Breast epithelium (tissue), 4 donors: ENCODE results near the gene ARMCX6. TPM values are rescaled to one million over a fixed set of nuclear protein-coding genes. Genes with fewer than 3 reads are reported as not detected.

Source experiments
- DNase-seq, 2 donors: peaks; one replicate each; pipeline ENCODE4 v3.0.0-alpha.2; 2019; ENCODE audit warnings: low spot score in 2 of 2
- H3K27ac ChIP-seq, 2 donors: fragments of 200-600 bp; sonication (generic) in 1 of 2; one replicate each; pipeline ENCODE4 v1.5.1; 2016 to 2019; ENCODE audit warnings: mild to moderate bottlenecking in 1 of 2
- H3K27me3 ChIP-seq, 2 donors: fragments of 200-600 bp; sonication (generic) in 1 of 2; one replicate each; pipeline versions ENCODE4 v1.5.1 to v1.6.0; 2017 to 2019; ENCODE audit warnings: control low read depth in 1 of 2, mild to moderate bottlenecking in 1 of 2
- H3K36me3 ChIP-seq: fragments of 200-600 bp; one replicate; pipeline ENCODE4 v1.5.1; 2019
- H3K4me1 ChIP-seq, 2 donors: fragments of 200-600 bp; sonication (generic); one replicate each; pipeline ENCODE4 v1.5.1; 2016 to 2019; ENCODE audit warnings: control low read depth in 1 of 2
- H3K4me3 ChIP-seq, 3 donors: fragments of 200-600 bp; sonication (generic); 1 replicate in 2 of 3; 2 replicates in 1 of 3; pipeline ENCODE4 v1.5.1; 2016 to 2019; ENCODE audit warnings: mild to moderate bottlenecking in 3 of 3, moderate library complexity in 2 of 3
- H3K9me3 ChIP-seq, 2 donors: fragments of 200-600 bp; sonication (generic) in 1 of 2; one replicate each; pipeline ENCODE4 v1.5.1; 2016 to 2019; ENCODE audit warnings: control low read depth in 1 of 2
- POLR2A ChIP-seq: fragments of 450-650 bp; IDR thresholded peaks from one replicate; pipeline ENCODE4 v1.6.1; 2016; ENCODE audit warnings: antibody characterized with exemption, mild to moderate bottlenecking, moderate library complexity
- POLR2AphosphoS5 ChIP-seq, 3 donors: sonication (generic); formaldehyde crosslinking; IDR thresholded peaks; one replicate each; pipeline ENCODE4 v1.6.1; 2017; ENCODE audit warnings: antibody characterized with exemption in 3 of 3
- intact Hi-C: fragments of 100-400 bp; cut with DNase I; formaldehyde crosslinking; loops from one replicate; pipeline ENCODE4 v1.15.1; 2023; ENCODE audit warnings: low total_unique reads
- total RNA-seq, 3 donors: library from RNA; depleted of rRNA; stranded (reverse); fragments of >200 nt; gene quantifications; one replicate each; pipeline ENCODE4 v1.1.0, GENCODE V29; 2016
- TF ChIP-seq, protein P1 (sequence below), 3 donors: fragments of 450-650 bp; IDR thresholded peaks; one replicate each; pipeline ENCODE4 v1.5.1; 2016 to 2017; ENCODE audit warnings: antibody characterized with exemption in 3 of 3, mild to moderate bottlenecking in 3 of 3, moderate library complexity in 3 of 3

ARMCX6 gene
- 10 to 100 TPM in 2 of 3 donors, 1 to 10 TPM in 1; 9.9 to 39.2 (median 23.6) TPM for total RNA-seq

DNA sequence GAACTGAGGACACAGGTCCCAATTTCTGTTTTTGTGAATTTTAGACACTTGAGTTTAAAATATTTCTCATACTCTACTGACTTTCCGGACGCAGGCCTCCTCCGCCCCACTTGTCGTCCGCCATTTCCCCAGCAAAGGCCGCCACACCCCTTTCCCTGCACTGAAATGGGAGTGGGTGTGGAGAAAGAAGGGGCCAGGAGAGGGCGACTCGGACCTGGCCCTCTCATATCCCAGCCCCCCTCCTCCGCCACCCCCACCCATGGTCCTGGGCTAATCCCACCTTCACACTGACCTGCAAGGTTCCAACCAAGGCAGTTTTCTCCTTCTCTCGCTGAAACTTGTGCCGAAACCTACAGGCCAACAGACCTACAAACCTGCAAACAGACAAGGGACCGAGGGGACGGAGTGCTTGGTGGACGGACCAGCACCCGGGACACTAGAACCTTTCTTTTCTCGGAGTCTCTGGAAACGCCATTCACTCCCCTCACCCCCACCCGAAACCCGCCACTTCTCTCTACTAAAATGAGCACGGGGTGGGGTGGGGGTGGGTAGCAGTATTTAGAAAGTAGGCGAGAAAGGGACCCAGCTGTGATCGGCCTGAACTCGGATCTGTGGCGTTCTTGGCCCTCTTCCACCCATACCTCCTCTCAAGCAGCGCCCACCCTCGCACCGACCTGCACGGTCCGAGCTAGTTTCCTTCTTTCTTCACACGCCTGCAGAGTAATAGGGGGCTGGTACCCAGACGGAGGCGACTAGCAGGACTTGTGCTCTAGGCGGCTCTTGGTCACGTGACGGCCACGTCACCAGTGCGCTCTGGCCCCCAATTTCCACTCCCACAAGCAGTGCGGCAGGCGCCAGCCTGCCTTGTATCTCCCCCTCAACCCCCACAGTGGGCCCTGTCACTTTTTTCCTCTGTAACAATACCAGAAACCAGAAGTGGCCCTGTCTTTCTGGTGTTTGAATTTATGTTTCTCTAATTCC lies at the start of gene ARMCX6:
Gene ARMCX6 (minus strand): TSS at position 790 of the 981 bp plus-strand sequence. CDS start 1,380 bp downstream, outside the sequence.
- peak within 1 kb of the TSS; percentile 55 to 73 (median 65) for H3K4me3 ChIP-seq
- peak within 1 kb of the TSS; percentile 83 to 88 for H3K27ac ChIP-seq
- peak; percentile 69 to 74 for DNase-seq
- no peaks in the 10 kb centered on the region for H3K36me3 ChIP-seq
- H3K4me1 ChIP-seq = no peaks in the 10 kb centered on the region
- intact Hi-C loops = no loop called here
- no peaks in the 10 kb centered on the region for H3K9me3 ChIP-seq
- peaks cover 0 to 9% of the 10 kb centered on the region in 2 donors for H3K27me3 ChIP-seq
- TF ChIP-seq, protein P1, sequence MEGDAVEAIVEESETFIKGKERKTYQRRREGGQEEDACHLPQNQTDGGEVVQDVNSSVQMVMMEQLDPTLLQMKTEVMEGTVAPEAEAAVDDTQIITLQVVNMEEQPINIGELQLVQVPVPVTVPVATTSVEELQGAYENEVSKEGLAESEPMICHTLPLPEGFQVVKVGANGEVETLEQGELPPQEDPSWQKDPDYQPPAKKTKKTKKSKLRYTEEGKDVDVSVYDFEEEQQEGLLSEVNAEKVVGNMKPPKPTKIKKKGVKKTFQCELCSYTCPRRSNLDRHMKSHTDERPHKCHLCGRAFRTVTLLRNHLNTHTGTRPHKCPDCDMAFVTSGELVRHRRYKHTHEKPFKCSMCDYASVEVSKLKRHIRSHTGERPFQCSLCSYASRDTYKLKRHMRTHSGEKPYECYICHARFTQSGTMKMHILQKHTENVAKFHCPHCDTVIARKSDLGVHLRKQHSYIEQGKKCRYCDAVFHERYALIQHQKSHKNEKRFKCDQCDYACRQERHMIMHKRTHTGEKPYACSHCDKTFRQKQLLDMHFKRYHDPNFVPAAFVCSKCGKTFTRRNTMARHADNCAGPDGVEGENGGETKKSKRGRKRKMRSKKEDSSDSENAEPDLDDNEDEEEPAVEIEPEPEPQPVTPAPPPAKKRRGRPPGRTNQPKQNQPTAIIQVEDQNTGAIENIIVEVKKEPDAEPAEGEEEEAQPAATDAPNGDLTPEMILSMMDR (IDR thresholded peaks at IDR 0.05) = peak in 1 of 3 donors; percentile 12
- TF ChIP-seq POLR2A (no peak), POLR2AphosphoS5 (IDR thresholded peaks at IDR 0.05) (peak in 1 of 3 donors; percentile 57)

DNA sequence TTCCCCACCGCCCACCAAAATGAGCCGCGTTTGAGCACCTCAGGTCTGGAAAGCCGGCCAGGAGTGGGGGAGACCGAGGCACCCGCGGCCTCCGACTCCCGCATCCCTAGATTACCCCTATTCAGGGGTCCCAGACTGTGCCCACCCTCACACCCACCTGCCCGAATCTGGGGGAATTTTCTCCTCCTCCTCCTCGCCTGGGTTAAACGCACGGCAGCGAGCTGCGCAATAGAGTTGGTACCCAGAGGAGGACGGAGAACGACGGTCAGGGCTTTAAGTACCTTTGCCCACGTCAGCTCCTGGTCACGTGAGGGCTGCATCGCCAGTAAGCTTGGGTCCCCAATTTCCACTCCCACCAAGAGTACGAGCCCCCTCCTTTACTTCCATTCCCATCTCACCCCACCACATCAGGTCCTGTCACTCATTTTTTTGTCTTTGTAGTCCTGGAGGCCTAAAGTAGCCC lies 41.8 kb upstream of the ARMCX6 start, which contains the start of gene ARMCX2:
Gene ARMCX2 (minus strand): TSS at position 250 of the 463 bp plus-strand sequence. CDS start 2,262 bp downstream, outside the sequence.
- intact Hi-C loops = no loop called here
- Histone ChIP-seq H3K4me1 (no peaks in the 10 kb centered on the region), H3K9me3 (no peaks in the 10 kb centered on the region), H3K27me3 (peaks cover 0 to 53% of the 10 kb centered on the region in 2 donors), H3K4me3 (peak within 1 kb of the TSS; percentile 55 to 79 (median 63)), H3K27ac (peak within 1 kb of the TSS; percentile 77 to 93), H3K36me3 (no peaks in the 10 kb centered on the region)
- TF ChIP-seq, protein P1 (IDR thresholded peaks at IDR 0.05) = no peak
- TF ChIP-seq POLR2A (peak; percentile 35), POLR2AphosphoS5 (IDR thresholded peaks at IDR 0.05) (peak; percentile 72 to 85 (median 73))
- DNase-seq = peak in 1 of 2 donors; percentile 40

DNA sequence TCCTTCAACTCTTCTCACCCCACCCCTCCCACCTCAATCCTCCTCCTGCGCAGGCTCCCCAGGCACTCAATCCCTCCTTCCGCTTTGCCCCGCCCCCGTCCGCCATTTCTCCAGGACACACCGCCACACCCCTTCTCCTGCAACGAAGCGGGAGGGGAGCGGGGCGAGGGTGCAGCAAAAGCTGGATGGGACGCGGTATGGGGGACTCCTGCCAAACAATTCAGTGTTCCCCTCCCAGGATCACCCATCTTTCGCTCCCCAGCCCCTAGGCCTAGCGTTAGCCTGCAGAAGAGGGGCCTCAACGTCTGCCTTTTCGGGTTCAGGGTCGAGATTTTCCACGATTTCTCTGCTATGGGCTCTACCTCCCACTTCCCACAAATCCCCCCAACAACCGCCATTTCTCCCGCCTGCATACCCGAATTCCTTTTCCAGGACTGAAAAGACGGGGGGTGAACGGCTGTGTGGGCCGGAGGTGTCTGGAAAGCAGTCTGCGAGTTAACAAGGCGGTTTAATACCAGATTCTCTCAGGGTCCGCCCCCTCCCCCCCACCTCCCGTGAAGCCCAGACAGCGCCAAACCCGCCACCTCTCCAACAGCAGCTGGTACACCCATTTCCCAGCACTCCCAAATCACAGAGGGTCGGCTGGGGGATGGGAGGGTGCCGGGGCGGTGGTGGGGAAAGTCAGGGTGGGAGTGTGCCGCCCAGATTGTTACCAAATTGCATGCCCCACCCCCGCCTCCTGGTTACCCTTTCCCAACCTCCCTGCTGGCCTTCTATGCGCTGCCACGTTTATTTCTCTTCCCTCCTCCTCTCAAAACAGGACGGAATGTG lies 41.1 kb upstream of the ARMCX6 start:
- Histone ChIP-seq H3K9me3 (no peaks in the 10 kb centered on the region), H3K4me1 (no peaks in the 10 kb centered on the region), H3K27me3 (peaks cover 0 to 45% of the 10 kb centered on the region in 2 donors), H3K4me3 (peak overlapping the region; percentile 55 to 79 (median 63)), H3K27ac (peak overlapping the region; percentile 77 to 93), H3K36me3 (no peaks in the 10 kb centered on the region)
- DNase-seq = peak; percentile 62 to 70
- intact Hi-C loops = no loop called here
- TF ChIP-seq POLR2AphosphoS5 (IDR thresholded peaks at IDR 0.05) = peak in 1 of 3 donors; percentile 57
- TF ChIP-seq, protein P1 (IDR thresholded peaks at IDR 0.05) = no peak

DNA sequence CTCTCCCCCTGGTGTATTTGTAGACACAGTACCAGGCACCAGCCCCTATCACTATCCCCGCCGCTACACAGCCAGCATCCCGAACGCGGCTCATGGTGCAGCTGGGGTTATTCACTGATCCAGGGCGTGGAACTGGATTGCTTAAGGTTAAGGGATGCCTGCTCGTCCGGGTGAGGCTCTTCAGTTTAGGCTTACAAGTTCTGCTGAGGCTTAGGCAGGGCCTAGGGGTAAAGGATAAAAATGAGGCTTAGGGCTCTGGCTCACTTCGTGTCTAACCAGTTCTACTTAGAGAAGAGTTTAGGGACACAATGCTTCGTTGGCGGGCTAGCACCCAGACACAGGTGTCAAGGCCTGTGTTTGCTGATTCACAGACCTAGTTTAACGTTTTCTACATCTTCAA lies 39.7 kb upstream of the ARMCX6 start:
- intact Hi-C loops = no loop called here
- no peak for DNase-seq
- TF ChIP-seq POLR2AphosphoS5 (IDR thresholded peaks at IDR 0.05) (no peak), POLR2A (no peak)
- TF ChIP-seq, protein P1 (IDR thresholded peaks at IDR 0.05) = no peak

More for the DNA sequence above, 39.7 kb upstream of the ARMCX6 start:
- Histone ChIP-seq H3K36me3 (no peaks in the 10 kb centered on the region), H3K27ac (no peak overlapping the region), H3K4me3 (no peak overlapping the region), H3K27me3 (peaks cover 0 to 34% of the 10 kb centered on the region in 2 donors), H3K4me1 (no peaks in the 10 kb centered on the region), H3K9me3 (no peaks in the 10 kb centered on the region)
